ENCODE data around the gene UBE2Z.
A peak's percentile ranks its signal among the peaks of the same experiment; 100 is the strongest.
"Not testable (repeated sequence)": the region's sequence is repeated elsewhere in the genome, so short reads cannot be mapped to it uniquely, and the experiment has no call there.

UBE2Z gene
- total RNA-seq: 86.1 reads per million, percentile 80 among the genes with 10 or more reads in this experiment

- peak; percentile 80 for DNase-seq
These were observed at the start of gene UBE2Z for GRCh38 chr17:48908047-48908843. Gene UBE2Z (plus strand): TSS chr17:48908407. CDS start chr17:48908504, 97 bp downstream.

GRCh38 chr17:48860034-48860433, 48.2 kb upstream of the UBE2Z start:
- no peak for DNase-seq

DNA sequence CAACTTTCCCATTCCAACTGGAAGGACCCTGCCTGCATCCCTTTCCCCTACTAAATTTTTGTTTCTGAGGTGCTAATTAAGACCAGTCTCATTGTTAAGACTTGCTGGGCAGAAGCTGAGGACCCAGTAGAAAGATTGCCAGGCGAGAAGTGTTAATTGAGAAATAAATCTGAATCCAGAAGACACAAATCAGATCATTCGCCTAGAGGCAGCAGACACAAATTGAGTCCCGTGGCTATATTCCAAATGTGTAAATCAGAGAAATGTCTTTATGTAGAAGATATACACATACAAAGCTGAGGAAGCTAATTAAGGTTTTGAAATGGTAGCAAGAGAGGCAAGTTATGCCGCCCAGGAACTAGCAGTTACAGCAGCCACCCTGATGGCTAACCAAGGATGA, 47.8 kb upstream of the UBE2Z start:
- no peak for DNase-seq

DNA sequence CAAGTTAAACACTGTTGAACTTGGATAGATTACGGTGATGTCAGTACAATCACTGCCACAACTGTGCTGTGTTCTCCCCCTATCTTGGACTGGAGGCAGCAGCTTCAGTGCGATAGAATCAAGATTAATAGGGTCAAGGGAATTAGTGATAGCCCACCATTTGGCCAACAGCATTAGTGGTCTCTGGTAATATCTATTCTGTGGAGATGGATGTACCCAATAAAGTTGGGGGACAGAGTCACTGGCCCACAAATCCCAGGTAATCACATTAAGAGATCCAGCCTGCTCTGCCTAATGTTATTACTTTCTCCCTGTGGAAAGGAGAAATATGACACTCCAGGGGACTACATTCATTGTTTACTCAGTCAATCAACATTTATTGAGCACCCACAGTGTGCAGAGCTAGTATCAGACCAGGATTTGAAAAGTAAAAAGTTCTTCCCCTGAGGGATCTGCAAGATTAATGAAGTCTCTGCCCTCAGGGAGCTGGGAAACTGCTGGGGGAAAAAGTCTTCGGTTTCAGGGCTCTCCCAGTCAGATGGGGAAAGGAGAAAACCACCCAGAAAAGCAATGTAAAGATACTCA, 39.2 kb upstream of the UBE2Z start:
- DNase-seq: no peak

GRCh38 chr17:48869821-48870318, 38.3 kb upstream of the UBE2Z start:
- no peak for DNase-seq

DNA sequence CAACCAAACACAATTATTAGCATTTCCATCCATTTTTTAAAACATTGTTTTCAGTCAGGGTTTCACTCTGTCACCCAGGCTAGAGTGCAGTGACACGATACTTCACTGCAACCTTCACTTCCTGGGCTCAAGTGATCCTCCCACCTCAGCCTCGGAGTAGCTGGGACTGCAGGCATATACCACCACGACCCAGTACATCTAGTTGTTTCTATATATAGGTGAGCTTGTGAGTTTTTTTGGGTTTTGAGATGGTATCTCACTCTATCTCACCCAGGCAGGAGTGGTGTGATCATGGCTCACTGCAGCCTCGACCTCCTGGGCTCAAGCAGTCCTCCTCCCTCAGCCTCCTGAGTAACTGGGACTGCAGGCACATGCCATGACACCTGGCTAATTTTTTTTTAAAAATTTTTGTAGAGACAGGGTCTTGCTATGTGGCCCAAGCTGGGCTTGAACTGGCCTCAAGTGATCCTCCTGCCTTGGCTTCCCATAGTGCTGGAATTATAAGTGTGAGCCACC, 37.1 kb upstream of the UBE2Z start:
- DNase-seq: no peak

DNA sequence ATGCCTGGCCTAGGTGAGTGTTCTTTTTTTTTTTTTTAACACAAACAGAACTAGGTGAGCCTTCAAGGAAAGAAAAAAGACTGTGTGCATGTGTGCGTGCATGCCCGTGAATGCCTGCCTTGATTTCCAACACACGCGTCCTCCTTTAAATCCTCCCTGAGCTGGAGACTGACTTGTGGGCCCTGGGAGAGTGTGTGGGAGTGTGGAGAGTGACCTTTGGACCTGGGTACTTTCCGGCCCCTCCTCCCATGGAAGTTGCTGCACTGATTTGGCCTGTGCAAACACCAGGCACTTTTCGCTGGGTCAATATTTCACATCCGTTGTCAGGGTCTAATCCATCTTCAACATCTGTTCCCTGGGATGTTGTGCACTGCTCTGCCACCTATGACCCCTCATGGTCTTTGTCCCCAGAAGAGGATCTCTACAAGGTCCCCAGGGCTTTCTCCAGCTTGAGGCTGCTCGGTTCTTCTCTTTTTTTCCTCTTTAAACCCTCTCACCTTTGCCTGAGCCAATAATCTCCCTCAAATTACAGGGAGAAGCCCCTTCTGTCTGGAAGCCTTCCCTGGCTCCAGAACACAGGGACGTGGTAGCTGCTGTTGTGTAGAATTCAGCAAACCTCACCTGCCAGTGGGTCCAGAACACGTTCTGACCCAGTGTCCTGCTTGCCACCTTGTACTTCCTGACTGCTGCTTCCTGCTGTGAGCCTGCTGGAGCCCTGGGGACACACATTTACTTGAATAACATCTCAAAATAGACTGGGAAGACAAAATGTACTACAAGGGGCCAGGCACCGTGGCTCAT, 36.5 kb upstream of the UBE2Z start:
- DNase-seq: no peak

- DNase-seq: not testable (repeated sequence)
These were observed 35.8 kb upstream of the UBE2Z start for GRCh38 chr17:48872409-48872808.

- no peak for DNase-seq
These were observed 35.0 kb upstream of the UBE2Z start for GRCh38 chr17:48873209-48873608.

DNA sequence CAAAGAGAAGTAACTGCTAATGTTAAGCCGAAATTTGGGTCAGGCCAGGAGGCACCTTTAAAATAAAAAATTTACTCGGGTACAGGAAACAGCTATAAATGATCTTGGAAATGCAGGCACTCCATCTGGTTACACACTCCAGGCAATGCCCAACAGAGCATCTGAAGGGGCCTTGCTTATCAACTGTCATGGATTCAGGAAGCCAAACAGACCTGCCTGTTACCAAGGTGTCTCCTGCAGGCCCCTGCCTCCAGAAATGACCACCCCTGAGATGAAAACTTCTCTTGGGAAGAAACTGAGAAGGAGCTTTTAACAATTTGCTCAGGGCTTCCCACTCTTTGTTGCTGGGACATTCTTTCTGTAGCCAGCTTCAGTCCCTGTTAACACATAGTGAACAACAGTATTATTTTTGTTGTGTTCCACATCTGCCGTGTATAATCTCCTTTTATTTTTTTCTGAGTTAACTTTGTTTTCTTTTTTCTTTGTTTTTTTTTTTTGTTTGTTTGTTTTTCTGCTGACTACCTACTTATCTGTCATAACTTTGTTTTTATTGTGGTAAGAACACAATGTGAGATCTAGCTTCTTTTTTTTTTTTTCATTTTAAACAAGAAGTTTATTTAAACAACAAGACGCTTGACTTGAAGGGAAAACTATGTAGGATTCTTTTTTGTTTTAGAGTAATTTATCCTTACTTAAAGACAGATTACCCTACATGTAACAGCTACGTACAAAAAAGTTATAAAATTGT, 34.3 kb upstream of the UBE2Z start:
- no peak for DNase-seq

GRCh38 chr17:48878920-48879898, 29.0 kb upstream of the UBE2Z start:
- DNase-seq: peak; percentile 42

GRCh38 chr17:48882272-48882671, 25.9 kb upstream of the UBE2Z start:
- DNase-seq: no peak

DNA sequence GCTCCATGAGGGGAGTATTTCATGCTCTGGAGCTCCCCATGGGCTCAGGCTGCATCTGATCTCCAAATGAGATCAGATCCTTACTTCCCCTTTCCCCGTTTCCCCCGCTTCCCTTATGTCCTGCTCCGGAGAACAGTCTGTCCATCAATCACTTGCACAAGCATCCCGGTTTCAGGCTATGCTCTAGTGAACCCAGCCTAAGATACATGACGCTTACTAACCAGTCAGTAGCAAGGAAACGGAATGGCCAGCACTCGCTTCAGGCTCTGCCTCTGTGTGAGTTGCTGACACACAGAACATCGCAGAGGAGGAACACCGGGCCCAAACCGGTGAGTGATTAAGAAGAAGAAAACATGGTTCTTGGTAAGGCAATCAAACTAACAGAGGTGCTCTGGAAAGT, 25.0 kb upstream of the UBE2Z start:
- no peak for DNase-seq

DNA sequence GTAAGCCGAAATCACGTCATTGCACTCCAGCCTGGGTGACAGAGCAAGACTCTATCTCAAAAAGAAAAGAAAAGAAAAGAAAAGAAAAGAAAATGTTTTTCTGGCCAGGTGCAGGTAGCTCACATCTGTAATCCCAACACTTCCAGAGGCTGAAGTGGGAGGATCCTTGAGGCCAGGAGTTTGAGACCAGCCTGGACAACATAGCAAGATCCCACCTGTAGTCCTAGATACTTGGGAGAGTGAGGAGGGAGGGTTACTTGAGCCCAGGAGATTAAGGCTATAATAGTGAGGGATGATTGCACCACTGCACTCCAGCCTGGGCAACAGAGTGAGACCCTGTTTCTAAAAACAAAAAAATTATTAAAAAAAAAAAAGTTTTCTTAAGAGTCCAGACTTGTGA, 18.1 kb upstream of the UBE2Z start:
- DNase-seq: no peak

- DNase-seq: no peak
These were observed 15.1 kb upstream of the UBE2Z start for GRCh38 chr17:48892940-48893645.

DNA sequence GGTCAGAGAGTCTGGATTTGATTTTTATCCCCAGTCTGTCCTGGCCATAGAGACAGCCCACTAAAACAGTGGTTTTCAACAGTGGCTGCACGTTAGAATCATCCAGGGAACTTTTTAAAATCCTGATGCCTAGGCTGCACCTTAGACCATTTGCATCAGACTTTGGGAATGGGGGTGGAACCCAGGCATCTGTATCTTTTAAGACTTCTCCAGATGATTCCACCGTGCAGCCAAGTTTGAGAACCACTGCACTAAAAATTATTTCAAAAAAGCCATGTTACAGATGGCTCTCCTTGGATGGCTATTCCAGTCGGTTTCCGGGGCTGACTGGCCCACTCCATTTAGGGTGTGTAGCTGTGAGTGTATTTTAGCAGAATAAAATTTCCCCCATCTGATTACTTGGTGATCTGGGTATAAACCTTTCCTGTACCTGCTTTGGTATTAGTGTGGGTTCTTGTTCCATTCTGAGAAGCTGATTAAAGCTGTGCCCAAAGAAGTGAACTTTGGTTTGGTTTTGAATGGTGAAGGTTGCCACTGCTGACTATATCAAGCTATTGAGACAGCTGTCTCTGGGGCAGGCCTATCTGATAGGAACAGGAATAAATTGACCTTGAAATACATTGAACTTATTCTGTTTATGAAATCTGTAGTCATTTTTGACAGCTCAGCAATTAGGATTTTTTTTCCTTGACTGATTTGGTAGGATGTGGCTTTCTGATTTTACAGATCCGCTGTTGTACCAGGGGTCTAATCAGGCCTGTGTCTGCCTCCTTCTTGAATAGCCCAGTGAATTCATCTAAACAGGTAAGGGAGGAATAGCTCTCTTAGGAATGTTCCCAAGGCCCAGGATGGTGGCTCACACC, 14.3 kb upstream of the UBE2Z start:
- DNase-seq: no peak

- DNase-seq: no peak
These were observed 13.3 kb upstream of the UBE2Z start for GRCh38 chr17:48894886-48895285.

GRCh38 chr17:48901241-48901640, 7.0 kb upstream of the UBE2Z start:
- no peak for DNase-seq

GRCh38 chr17:48903401-48903800, 4.8 kb upstream of the UBE2Z start:
- DNase-seq: no peak
